Measurements from ENCODE around the gene PSTPIP1.

Gene PSTPIP1

DNA sequence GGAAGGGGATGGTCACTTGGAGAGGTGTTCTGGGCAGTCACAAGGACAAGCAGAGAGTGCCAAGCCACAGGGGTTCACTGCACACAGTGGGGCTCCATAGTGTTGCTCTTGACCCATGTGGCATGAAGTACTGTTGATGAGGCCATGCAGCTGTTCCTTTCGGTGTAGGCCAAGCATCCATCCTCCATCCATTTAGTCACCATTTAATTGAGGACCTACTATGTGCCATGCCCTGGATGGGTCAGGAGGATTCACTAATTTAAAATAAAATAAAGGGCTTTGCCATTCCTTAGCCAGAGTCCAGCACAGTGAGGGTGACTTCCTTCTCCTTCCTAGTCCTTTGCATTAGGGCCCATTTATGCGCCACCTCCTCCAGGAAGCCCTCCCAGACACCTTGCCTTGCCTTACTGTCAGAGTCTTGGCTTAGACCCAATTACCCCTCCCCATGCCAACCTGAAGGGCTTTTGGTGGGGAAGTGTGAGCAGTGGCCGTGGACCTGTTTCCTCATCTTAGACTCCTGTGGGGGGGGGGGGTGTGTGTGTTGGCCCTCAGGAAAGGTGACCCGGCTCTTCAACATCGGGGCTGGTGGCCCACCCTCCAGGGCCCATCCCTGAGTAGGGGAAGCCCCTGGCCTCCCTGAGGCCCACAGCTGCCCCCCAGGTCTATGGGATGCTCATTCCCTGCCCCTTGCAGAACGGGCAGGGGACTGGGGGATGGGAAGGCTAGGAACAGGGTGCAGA, 25.6 kb downstream of the PSTPIP1 start:
- DNase-seq, result no peak

DNA sequence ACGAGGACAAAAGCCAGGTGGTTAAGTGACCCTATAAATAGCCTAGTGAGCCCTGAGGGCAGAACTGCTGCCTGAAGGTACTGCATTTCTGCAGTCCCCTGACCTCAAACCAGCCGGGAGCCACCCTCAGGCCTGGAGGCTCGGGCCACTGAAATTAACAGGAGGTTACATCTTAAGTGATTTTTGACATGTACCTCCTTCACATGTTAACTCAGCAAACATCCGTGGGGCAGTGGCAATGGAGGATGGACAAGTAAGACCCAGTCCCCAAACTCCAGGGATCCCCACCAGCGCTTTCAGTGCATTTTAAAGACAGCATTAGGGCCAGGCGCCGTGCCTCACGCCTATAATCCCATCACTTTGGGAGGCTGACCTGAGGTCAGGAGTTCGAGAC, 26.2 kb downstream of the PSTPIP1 start:
- DNase-seq, result no peak

DNA sequence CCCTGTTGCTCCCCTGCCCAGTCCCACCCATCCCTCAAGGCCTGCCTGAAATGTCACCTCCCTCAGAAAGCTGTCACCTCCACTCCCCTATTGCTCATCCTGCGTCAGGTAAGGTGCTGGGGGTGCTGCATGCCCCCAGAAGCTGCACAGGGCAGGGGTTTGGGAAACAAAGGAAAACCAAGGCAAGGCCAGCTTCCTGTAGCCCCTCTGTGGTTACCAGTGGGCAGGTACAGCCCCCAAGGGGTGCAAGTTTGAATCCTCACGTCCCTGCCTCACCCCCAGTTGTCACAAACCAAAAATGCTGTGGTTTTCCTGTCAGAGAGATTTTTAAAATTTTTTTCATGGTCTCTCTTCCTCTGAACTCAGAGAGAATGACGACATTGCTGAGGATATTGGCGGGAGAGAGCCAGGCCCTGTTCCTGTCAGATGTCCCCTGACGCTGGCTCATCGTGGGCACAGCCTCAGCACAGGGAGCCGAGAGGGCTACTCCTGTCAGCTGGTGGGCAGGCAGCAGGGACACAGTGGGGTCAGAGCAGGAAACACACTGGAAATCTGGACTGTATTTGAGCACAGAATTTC, 27.0 kb downstream of the PSTPIP1 start:
- DNase-seq, result peak; percentile 90

DNA sequence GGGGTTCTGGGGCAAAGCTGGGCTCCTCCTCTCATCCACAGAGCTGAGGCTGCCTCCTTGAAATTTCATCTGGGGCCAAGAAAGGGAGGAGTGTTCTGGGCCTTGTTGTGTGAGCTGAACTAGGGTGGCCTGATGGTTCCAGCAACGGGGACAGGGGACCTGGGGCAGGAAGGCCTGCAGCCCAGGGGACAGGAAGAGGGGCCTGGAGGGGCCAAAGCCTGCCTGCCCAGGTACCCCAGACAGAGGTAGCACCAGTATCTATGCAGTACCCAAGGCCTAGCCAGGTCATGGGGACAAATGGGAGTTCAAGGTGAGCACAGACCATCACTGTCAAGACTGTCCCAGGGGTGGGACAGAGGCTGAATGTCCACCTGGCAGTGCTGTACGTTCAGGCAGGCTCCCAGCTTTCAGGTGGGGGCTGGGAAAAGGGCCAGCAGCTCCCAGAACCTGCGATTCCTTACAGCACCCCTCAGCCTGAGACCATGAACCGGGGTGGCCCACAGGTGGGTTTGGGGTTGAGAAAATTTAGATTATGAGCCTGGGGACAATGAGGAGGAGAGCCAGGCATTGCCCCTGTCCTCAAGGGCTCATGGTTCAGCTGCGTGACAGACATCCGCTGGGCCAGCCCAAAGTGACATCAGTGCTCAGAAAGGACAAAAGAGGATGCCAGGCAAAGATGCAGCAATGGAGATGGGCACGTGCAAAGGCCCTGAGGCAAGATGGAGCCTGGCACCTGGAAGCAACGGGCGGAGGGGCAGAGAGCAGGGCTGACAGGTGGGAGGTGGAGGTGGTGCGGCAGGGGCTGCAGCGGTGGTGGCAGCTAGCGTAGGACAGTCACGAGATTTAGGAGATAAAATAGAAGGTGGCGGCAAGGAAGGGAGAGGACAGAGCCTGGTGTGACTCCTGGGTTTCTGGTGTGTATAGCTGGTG, 28.0 kb downstream of the PSTPIP1 start:
- DNase-seq, result no peak

DNA sequence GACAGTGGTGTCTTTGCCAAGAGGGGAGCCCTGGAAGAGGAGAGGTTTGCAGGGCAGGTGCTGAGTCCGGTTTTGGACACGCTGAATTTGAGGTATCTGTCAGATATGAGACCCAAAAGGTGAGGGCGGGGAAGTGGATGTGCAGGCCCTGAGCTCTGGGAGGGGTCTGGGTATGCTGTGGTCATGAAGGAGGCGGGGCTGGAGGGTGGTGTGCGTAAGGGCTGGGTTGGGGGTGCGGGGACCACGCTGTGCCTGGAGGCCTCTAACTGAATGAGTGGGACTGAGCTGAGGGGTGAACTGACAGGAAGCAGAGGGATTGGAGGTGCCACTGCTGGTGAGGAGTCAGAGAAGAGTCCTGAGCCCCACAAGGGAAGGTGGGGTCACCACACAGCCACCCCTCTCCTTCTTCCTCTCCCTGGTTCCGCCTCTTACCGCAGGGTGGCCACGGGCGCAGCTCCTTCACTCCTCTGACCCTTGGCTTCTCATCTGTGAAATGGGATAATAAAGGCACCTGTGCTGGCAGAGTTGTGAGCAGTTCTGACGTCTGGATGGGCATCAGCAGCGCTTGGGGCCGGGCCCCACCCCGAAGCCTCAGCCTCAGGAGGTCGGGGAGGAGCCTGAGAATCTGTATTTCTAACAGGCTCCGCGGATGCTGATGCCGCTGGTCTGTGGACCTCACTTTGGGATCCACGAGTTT, 28.8 kb downstream of the PSTPIP1 start:
- DNase-seq, result no peak

DNA sequence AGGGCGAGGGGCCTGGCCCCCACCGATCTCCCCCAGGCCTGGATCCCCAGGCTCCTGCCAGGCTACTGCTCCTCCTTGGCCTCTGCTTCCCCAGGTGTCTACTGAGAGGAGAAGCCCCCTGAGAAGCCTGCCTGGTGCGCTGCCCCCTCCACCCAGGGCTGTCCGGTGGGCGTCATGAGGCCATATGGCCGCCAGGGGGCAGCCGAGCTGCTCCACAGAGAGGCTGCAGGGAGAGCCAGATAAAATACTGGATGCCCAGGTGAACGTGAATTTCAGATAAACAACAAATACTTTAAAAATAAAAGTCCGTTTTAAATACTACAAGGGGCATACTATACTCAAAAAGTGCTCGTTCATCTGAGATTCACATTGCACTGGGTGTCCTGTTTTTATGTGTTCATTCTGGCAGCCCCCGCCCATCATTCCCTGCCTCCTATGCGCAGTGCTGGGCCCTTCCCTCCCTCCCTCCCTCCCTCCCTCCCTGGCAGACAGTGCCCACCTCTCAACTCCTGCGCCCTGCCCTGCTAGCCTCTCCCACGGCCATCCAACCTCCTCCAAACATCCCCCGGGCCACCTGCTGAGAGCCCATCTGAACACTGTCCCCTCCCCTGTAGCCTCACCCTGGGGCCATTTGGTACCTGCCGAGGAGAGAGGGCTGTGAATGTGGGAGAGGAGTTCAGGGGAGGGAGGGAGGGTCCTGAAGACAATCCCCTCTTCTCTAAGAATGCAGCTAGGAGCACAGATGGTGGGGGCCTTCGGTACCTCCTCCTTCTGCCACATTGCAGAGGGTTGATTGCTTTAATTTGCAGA, 29.6 kb downstream of the PSTPIP1 start:
- peak; percentile 49 for DNase-seq

DNA sequence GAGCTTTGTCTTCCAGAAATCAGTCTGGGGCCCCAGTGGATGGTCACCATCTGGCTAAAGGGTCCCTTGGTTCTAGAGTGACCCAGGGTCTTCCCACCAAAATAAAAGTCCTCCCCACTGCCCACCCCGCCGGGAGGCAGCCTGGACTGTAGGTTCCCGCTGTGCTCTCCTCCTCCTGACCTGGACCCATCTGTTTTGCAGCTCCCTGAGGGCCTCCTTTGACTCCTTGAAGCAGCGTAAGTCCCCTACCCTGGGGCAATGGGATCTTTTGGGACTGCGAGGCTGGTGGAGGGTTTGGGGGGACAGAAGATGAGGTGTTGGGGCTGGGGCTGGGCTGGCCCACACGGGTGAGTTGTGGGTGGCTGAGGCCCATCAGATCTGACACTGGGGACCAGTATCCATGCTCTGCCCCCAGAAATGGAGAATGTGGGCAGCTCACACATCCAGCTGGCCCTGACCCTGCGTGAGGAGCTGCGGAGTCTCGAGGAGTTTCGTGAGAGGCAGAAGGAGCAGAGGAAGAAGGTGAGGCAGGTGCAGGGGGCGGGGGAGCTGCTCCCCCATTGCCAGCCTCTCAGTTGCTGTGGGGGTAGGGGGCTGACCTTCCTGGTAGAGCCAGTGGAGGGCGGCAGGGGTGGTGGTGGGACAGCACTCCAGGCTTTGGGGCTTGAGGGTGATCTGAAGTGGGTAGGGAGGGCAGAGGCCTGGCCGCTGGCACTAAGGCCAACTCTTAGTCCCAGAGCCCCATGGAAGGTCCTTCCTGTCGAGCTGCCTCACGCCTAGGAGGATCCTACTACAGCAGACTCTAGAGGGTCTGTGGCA, 30.4 kb downstream of the PSTPIP1 start:
- no peak for DNase-seq

DNA sequence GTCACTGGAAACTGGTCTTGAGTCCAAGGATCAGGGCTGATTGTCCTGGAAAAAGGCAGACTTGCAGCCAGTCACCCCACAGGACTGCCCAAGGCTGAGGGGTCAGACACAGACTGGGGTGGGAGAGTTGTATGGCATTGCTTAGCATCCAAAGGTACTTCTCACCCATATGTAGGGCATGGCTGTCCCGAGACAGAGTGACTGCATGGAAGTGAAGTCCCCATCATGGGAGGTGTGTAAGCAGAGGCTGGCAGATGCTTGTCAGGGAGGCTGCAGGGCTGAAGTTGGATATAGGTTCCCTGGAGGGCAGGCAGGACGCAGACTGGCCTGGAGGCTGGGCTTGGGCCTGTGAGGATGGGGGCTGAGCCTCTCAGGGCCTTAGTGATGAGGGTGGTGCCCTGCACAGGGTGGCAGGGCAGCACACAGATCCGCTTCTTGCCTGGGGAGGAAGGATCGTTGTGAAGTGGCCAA, 31.1 kb downstream of the PSTPIP1 start:
- DNase-seq, result no peak

DNA sequence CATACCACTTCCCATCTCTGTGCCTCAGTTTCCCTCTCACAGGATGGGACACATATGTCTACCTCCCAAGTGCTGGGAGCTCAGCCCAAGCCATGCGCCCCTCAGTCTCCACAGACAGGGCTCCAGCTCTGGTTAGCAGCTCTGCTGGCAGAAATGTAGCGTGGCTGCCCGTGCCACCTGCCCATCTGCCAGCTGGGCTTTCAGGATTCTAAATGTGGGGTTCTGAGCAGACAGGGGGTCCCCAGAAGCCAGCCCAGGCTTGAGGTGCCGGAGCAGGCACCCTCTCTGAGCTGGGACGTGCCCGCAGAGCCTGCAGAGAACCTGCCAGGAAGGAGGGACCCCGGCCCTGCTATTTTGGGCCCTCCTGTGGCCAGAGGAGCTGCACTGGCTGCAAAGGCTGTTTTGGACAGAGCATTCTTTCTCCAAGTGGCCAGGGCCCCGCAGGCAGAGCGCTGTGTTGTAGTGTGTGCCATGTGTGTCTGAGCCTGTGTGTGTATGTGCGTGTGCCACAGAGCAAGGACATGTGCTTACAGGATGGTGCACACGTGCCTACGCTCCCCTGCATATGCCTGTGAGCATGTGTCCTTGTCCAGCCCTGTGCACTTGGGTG, 31.7 kb downstream of the PSTPIP1 start:
- DNase-seq, result no peak

DNA sequence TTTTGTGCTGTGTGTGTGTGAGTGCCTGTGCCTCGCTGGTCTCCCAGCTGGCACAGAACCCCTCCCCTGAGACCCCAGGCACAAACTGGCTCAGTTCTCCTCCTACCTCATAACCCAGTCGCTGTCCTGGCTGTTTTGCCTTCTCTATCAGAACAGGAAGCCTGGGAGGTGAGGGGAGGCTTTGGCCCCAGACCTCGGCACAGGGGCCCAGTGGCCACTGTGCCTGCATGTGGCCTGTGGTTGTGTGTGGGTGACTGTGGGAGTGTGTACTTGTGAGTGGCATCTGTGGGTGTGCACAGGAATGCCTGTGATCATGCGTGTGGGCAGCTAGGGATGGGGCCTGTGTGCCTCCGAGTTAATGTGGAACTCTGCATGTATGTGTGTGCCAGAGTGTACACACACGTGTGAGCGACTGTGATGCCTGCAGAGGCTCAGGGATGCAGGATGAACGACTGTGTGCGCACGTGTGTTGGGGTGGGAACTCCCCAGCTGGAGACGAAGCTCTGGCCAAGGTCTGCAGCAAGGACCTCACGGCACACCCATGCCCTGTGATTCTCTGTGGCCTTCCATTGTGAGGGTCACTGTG, 32.3 kb downstream of the PSTPIP1 start:
- DNase-seq, result no peak

DNA sequence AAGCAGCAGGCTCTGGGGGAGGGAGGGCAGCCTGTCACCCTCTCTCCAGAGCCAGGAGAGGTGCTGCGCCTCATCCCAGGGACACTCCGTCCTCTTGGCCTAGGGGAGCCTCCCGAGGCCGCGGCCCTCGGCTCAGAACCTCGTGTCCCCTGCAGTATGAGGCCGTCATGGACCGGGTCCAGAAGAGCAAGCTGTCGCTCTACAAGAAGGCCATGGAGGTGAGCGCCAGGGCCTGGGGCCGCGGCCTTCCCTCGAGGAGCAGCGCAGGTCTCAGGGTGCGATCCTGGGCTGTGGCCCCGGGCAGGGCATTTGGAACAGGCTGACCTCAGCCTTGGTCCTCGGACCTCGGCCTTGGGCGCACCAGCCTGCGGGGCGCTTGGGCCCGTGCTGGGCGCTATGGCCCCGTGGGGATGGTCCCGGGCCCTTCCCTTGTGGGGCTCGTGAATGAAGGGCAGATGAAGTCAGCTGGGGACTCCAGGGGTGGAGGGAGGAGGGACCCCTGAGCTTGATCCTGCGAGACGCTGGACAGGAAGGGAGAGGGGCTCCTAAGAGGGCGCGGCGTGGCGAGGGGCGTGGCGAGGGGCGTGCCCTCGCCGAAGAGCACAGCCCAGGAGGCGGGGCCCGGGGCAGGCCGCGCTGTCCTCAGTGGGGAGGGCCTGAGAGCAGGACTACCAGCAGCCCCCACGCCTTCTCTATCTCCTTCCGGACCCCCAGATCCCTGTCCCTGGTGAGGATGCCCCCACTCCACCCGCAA, 32.9 kb downstream of the PSTPIP1 start:
- peak; percentile 23 for DNase-seq

DNA sequence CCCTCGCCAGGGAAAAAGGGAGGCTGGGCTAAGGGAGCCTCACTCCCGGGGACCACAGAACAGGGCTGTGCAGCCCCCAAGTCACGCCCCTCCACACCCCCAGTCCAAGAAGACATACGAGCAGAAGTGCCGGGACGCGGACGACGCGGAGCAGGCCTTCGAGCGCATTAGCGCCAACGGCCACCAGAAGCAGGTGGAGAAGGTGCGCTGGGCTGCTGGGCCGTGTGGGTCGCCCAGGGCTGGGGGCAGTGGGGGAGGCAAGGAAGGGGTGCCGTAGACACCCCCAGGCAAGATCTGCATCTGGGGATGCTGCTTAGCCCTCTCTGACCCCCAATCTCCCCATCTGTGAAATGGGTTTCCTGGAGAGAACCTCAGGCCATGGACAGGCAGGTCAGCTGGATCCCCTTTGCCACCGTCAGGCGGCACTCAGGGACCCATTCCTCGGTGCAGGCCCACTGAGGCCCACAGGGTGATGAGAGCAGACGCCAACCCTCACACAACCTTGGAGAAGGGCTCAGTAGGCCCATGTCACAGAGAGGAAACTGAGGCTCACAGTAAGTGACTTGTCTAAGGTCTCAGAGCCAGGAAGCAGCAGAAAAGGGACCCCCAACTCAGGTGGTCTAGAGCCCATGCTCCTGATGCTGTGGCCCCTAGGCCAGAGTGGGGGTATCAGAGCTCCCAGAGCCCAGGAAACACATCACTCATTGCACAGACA, 33.7 kb downstream of the PSTPIP1 start:
- no peak for DNase-seq

DNA sequence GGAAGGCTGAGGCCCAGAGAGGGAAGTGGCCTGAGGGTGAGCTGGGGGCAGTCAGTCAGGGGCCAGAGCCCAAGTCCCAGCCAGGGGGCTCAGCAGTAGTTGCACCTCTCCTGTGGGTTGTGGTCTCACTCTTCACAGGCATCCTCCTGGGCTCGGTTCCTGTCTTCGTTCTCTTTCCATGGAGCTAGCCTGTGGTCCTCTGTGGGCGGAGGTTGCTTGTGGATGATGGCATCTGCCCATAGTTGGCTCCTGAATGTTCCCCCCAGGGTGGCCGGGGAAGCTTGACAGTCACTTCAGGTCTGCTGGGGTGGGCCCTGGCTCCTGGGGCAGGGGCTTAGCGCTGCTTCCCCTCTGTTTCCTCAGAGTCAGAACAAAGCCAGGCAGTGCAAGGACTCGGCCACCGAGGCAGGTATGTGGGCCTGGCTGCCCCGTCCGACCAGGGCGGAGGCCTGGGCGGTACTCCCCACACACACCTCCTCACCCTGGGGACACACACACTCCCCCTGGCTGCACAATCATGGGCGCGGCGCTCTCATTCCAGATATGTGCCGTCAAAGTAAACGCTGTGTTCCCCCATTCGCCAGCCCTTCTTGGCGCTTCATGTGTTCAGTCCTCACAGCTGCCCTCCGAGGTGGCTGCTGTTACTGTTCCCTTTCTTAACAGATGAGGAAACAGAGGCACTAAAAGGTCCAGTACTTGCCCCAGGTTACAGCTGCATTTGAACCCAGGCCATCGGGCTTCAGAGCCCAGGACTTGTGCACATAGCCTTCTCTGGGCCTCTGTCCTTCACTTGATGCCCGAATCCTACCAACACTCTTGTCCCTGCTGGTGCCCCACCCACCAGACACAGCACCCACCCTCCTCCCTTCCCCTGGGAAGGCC, 34.5 kb downstream of the PSTPIP1 start:
- no peak for DNase-seq

DNA sequence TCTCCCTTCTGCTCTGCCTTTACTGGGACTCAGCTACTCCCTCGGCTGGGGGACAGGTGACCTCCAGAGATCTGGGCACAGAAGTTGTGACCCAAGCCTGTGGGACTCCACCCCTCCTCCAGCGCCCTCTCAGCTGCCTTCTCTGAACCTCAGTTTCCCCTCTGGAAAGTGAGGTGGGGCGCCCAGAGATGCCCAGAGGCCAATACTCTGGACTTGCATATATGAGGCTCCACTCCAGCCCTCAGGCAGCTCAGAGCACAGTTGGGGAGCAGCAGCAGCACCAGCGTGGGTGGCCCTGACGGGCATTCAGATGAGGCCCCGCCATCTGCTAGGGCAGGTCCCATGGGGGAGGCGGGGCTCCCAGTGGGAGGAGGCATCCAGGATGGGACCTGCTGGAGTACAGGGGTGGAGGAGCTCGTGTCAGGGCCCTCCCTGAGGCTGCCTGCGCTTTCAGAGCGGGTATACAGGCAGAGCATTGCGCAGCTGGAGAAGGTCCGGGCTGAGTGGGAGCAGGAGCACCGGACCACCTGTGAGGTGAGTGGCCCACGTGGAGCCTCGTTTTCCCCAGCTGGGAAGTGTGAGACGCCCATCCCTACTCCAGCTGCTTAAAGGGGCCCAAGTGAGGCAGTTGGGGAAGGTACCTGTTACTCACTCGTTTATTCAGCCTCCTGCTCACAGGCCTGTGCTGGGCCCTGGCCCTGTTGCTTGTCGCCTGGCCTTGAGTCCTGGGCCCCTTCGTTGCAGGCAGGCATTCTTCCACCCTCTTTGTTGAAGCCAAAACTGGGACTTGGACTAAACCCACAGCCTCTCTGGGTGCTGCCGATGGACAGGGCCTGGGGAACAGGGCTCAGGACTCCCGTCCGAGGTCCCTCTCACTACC, 35.4 kb downstream of the PSTPIP1 start:
- DNase-seq, result no peak

DNA sequence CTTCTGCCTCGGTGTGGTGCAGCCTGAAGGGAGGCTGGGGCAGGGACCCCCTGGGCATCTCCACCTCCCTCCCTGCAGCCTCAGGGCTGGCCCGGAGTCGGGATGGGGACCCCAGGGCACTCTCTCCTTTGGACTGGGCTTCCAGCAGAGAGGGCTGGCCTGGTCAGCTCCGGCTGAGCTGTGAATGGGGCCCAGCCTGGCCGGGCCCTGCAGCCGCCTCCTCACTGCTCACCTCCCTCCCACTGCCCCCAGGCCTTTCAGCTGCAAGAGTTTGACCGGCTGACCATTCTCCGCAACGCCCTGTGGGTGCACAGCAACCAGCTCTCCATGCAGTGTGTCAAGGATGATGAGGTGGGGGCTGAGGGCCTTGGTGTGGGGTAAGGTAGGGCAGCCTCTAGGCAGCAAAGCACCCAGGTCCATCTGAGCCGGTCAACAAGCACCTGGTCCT, 36.0 kb downstream of the PSTPIP1 start:
- DNase-seq, result no peak

DNA sequence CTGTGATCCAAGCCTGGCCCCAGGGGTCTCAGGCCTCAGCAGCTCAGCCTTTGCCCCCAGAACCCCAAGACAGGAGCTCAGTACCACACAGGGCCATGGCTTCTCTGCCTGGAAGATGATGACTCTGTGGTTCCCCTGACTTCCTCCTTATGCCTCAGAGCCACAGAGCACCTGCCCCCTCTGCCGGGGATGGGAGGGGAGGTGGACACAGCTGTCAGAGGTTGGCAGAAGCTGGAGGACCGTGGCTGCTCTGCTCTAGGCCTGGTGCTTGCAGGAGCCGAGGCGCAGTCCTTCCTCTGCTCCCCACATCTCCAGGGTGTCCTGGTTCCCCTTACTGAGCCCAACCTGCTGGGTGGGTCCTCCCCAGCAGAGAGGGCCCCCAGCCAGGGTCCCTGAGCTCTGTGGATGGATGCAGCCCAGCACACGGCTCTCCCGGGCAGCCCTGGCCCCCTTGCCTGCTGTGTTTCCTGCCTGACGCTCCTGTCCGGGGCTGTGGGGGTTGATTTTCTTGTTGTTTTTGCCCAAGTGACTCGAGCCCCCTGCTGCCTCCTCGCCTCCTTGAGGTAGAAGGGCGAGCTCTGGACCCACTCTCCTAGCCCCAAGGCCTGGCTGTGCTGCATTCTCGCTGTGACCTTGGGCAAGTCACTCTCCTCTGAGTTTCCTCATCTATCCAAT, 36.6 kb downstream of the PSTPIP1 start:
- peak; percentile 26 for DNase-seq

All from EL (cell line).